Measurements from ENCODE around the gene TEP1. TPM values are rescaled to one million over a fixed set of nuclear protein-coding genes. Genes with fewer than 3 reads are reported as not detected.

Gene TEP1
- total RNA-seq, 4 donors from 2014 or later = 19.5 to 30.5 (median 23.6) TPM

GRCh38 chr14:20317720-20318119 is 95.6 kb downstream of the TEP1 start:
- H3K4me3 ChIP-seq (ENCODE audit: low read depth, poor library complexity, severe bottlenecking) = no peak overlapping the region
- TF ChIP-seq POLR2A (IDR thresholded peaks at IDR 0.05) (no peak), CTCF (IDR thresholded peaks at IDR 0.05) (no peak)
- WGBS, 2 donors = 96 to 97% methylated on average over 16 of the region's 16 CpGs
- intact Hi-C loops (cut with DNase I; ENCODE audit: low total_unique reads) = no loop called here
- no peak for DNase-seq (ENCODE audit: low spot score in 2 of 2)

Other genes with a start within 250 kb of the TEP1 start
- gene OR11G2, start 222.6 kb downstream of the TEP1 start, total RNA-seq = not detected
- gene OR11H6, start 189.8 kb downstream of the TEP1 start, total RNA-seq = not detected
- not detected for gene OR11H7, start 184.5 kb downstream of the TEP1 start, total RNA-seq
- not detected for gene OR11H4, start 174.2 kb downstream of the TEP1 start, total RNA-seq
- 10 to 100 TPM in 3 of 4 donors, 1 to 10 TPM in 1; 8.3 to 23.9 (median 13.8) TPM for gene TTC5, start 107.5 kb downstream of the TEP1 start, total RNA-seq
- 10 to 100 TPM; 39.1 to 58.1 (median 50.4) TPM for gene CCNB1IP1, start 80.2 kb downstream of the TEP1 start, total RNA-seq
- 10 to 100 TPM in 3 of 4 donors, 1 to 10 TPM in 1; 7.9 to 20.4 (median 13.0) TPM for gene PARP2, start 69.9 kb downstream of the TEP1 start, total RNA-seq
- gene KLHL33, start 22.7 kb upstream of the TEP1 start, total RNA-seq = 1 to 10 TPM in 1 of 4 donors, under 1 TPM in 2, not detected in 1; 0.12 to 1.2 (median 0.36) TPM
- 10 to 100 TPM; 13.8 to 54.5 (median 35.8) TPM for gene OSGEP, start 41.3 kb upstream of the TEP1 start, total RNA-seq
- gene APEX1, start 41.7 kb upstream of the TEP1 start, total RNA-seq = 100 to 1,000 TPM; 107 to 217 (median 119) TPM
- 10 to 100 TPM; 26.0 to 34.6 (median 27.6) TPM for gene PIP4P1, start 47.9 kb upstream of the TEP1 start, total RNA-seq
- gene PNP, start 55.9 kb upstream of the TEP1 start, total RNA-seq = 10 to 100 TPM; 23.0 to 48.8 (median 36.2) TPM
- not detected for gene RNASE10, start 92.0 kb upstream of the TEP1 start, total RNA-seq
- gene RNASE9, start 147.5 kb upstream of the TEP1 start, total RNA-seq = not detected
- not detected for gene RNASE11, start 174.5 kb upstream of the TEP1 start, total RNA-seq
- not detected for gene RNASE12, start 177.9 kb upstream of the TEP1 start, total RNA-seq
- not detected for gene OR6S1, start 228.2 kb upstream of the TEP1 start, total RNA-seq

Data from lower leg skin (tissue), 4 donors.